Measurements from ENCODE around the gene ADAMTS6. TPM values are rescaled to one million over a fixed set of nuclear protein-coding genes. Genes with fewer than 3 reads are reported as not detected.

The ADAMTS6 gene
- total and polyA plus RNA-seq, 2 experiments from 2014 or later: 0.78 to 2.0 TPM

- no peaks in the 10 kb centered on the region for H3K79me2 ChIP-seq (replicated peaks; ENCODE audit: insufficient read depth)
- H3F3A ChIP-seq (replicated peaks; ENCODE audit: low read depth): no peaks in the 10 kb centered on the region
- peaks cover 2% of the 10 kb centered on the region; the same call in 1 of the 3 replicates for H3K4me1 Mint-ChIP-seq
- peaks cover 4% of the 10 kb centered on the region for H3K27me3 Mint-ChIP-seq (ENCODE audit: insufficient read depth, low read depth, poor library complexity)
- TF ChIP-seq JUNB (IDR thresholded peaks at IDR 0.05; ENCODE audit: unreplicated experiment): no peak
- TF ChIP-seq ZNF462 (CRISPR knock-in tag; IDR thresholded peaks at IDR 0.05): no peak
- no peak for TF ChIP-seq REST (IDR thresholded peaks at IDR 0.05; ENCODE audit: unreplicated experiment)
- TF ChIP-seq, protein P1, sequence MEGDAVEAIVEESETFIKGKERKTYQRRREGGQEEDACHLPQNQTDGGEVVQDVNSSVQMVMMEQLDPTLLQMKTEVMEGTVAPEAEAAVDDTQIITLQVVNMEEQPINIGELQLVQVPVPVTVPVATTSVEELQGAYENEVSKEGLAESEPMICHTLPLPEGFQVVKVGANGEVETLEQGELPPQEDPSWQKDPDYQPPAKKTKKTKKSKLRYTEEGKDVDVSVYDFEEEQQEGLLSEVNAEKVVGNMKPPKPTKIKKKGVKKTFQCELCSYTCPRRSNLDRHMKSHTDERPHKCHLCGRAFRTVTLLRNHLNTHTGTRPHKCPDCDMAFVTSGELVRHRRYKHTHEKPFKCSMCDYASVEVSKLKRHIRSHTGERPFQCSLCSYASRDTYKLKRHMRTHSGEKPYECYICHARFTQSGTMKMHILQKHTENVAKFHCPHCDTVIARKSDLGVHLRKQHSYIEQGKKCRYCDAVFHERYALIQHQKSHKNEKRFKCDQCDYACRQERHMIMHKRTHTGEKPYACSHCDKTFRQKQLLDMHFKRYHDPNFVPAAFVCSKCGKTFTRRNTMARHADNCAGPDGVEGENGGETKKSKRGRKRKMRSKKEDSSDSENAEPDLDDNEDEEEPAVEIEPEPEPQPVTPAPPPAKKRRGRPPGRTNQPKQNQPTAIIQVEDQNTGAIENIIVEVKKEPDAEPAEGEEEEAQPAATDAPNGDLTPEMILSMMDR (conservative IDR thresholded peaks at IDR 0.05; ENCODE audit: low read depth in 2 of 2): no peak
- TF ChIP-seq STAT1 (IDR thresholded peaks at IDR 0.05; ENCODE audit: unreplicated experiment): no peak
- TF ChIP-seq NANOG (IDR thresholded peaks at IDR 0.05; ENCODE audit: borderline replicate concordance): no peak
- TF ChIP-seq ZNF114 (CRISPR knock-in tag; IDR thresholded peaks at IDR 0.05): no peak
- TF ChIP-seq CREB1 (CRISPR knock-in tag; IDR thresholded peaks at IDR 0.05; ENCODE audit: low read depth): no peak
- TF ChIP-seq POLR2AphosphoS5 (IDR thresholded peaks at IDR 0.05; ENCODE audit: low read depth): no peak
- no peak for TF ChIP-seq EZH2 (IDR thresholded peaks at IDR 0.05; ENCODE audit: low read depth, unreplicated experiment)
- TF ChIP-seq EZH2phosphoT487 (IDR thresholded peaks at IDR 0.05; ENCODE audit: unreplicated experiment): no peak
- TF ChIP-seq, protein P2, sequence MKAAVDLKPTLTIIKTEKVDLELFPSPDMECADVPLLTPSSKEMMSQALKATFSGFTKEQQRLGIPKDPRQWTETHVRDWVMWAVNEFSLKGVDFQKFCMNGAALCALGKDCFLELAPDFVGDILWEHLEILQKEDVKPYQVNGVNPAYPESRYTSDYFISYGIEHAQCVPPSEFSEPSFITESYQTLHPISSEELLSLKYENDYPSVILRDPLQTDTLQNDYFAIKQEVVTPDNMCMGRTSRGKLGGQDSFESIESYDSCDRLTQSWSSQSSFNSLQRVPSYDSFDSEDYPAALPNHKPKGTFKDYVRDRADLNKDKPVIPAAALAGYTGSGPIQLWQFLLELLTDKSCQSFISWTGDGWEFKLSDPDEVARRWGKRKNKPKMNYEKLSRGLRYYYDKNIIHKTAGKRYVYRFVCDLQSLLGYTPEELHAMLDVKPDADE (IDR thresholded peaks at IDR 0.05): no peak
- TF ChIP-seq ZNF331 (CRISPR knock-in tag; IDR thresholded peaks at IDR 0.05; ENCODE audit: low read depth): no peak
- peaks cover 12% of the 10 kb centered on the region for H3K9me3 Mint-ChIP-seq
- H3K4me2 ChIP-seq: no peak overlapping the region
- no peaks in the 10 kb centered on the region; the same call in 1 of the 2 replicates for H3K9me2 ChIP-seq (ENCODE audit: insufficient read depth)
- ATAC-seq (no peak), DNase-seq (ENCODE audit: low spot score) (no peak)
- no peaks in the 10 kb centered on the region for H3K27me3 ChIP-seq (ENCODE audit: insufficient read depth)
- no peak overlapping the region for H3K4me3 Mint-ChIP-seq
- no peak overlapping the region for H2AFZ ChIP-seq
- H3K27ac Mint-ChIP-seq: no peak overlapping the region
- H3K36me3 Mint-ChIP-seq (ENCODE audit: low read depth): peaks cover 11% of the 10 kb centered on the region; the same call in 2 of the 3 replicates
- no peaks in the 10 kb centered on the region for H3K4me1 ChIP-seq (ENCODE audit: insufficient read depth)
- H3K4me3 ChIP-seq: no peak overlapping the region
- no peaks in the 10 kb centered on the region for H4K20me1 ChIP-seq (replicated peaks; ENCODE audit: insufficient read depth)
- no peak overlapping the region for H3K27ac ChIP-seq (ENCODE audit: low read depth)
- no peaks in the 10 kb centered on the region for H3K36me3 ChIP-seq (ENCODE audit: insufficient read depth)
Measured at GRCh38 chr5:65305913-65306312, 175.8 kb downstream of the ADAMTS6 start.

Data from GM23338 (cell line).